SK-N-SH treated with all-trans-retinoic acid at 6 μM for 48 hours (cell line): ENCODE measurements around the gene KIAA1328.
A peak's percentile ranks its signal among the peaks of the same experiment; 100 is the strongest.

Experiments
- ATAC-seq: fragments of 200-7000 bp; cut with Tn5 transposase; 3 replicates; pipeline ENCODE4 v1.9.1; 2020; ENCODE audit warnings: mild to moderate bottlenecking, moderate library complexity
- ARNTL ChIP-seq: fragments of 450-650 bp; formaldehyde crosslinking; IDR thresholded peaks from 2 replicates; pipeline ENCODE4 v1.5.0; 2020; ENCODE audit warnings: low read depth, mild to moderate bottlenecking, moderate library complexity, borderline replicate concordance
- BACH2 ChIP-seq: fragments of 250-450 bp; sonication (Bioruptor Pico); IDR thresholded peaks from 2 replicates; pipeline ENCODE4 v1.9.0; 2021; ENCODE audit warnings: mild to moderate bottlenecking, borderline replicate concordance
- CREB5 ChIP-seq: fragments of 250-450 bp; sonication (Bioruptor Pico); IDR thresholded peaks from 2 replicates; pipeline ENCODE4 v1.5.1; 2020; ENCODE audit warnings: low read depth, mild to moderate bottlenecking, moderate library complexity
- CSRNP3 ChIP-seq: fragments of 250-450 bp; sonication (Bioruptor Pico); IDR thresholded peaks from 2 replicates; pipeline ENCODE4 v1.5.1; 2021; ENCODE audit warnings: mild to moderate bottlenecking, moderate library complexity
- ESRRG ChIP-seq: fragments of 250-450 bp; sonication (Bioruptor Pico); IDR thresholded peaks from 2 replicates; pipeline ENCODE4 v1.6.1; 2021; ENCODE audit warnings: mild to moderate bottlenecking
- GLIS3 ChIP-seq: fragments of 250-450 bp; sonication (Bioruptor Pico); IDR thresholded peaks from 2 replicates; pipeline ENCODE4 v1.5.0; 2020; ENCODE audit warnings: mild to moderate bottlenecking, moderate library complexity
- OSR1 ChIP-seq: fragments of 250-450 bp; sonication (Bioruptor Pico); IDR thresholded peaks from 2 replicates; pipeline ENCODE4 v1.8.0; 2022; ENCODE audit warnings: moderate library complexity, mild to moderate bottlenecking, inconsistent platforms
- PATZ1 ChIP-seq: fragments of 250-450 bp; sonication (Bioruptor Pico); IDR thresholded peaks from 2 replicates; pipeline ENCODE4 v1.8.0; 2020; ENCODE audit warnings: mild to moderate bottlenecking, moderate library complexity, borderline replicate concordance
- POU6F1 ChIP-seq: fragments of 250-450 bp; sonication (Bioruptor Pico); IDR thresholded peaks from 2 replicates; pipeline ENCODE4 v1.8.0; 2021; ENCODE audit warnings: low read depth, mild to moderate bottlenecking, moderate library complexity, borderline replicate concordance
- PPARA ChIP-seq: fragments of 250-450 bp; sonication (Bioruptor Pico); IDR thresholded peaks from 2 replicates; pipeline ENCODE4 v1.5.0; 2020; ENCODE audit warnings: mild to moderate bottlenecking, borderline replicate concordance
- RARB ChIP-seq: fragments of 250-450 bp; sonication (Bioruptor Pico); IDR thresholded peaks from 2 replicates; pipeline ENCODE4 v1.8.0; 2021; ENCODE audit warnings: mild to moderate bottlenecking, moderate library complexity
- SNAI2 ChIP-seq: fragments of 250-450 bp; sonication (Bioruptor Pico); IDR thresholded peaks from 2 replicates; pipeline ENCODE4 v1.5.0; 2020; ENCODE audit warnings: mild to moderate bottlenecking, moderate library complexity
- TOX ChIP-seq: fragments of 250-450 bp; sonication (Bioruptor Pico); IDR thresholded peaks from 2 replicates; pipeline ENCODE4 v1.8.0; 2021; ENCODE audit warnings: mild to moderate bottlenecking, moderate library complexity, borderline replicate concordance
- ZFP3 ChIP-seq: fragments of 250-450 bp; sonication (Bioruptor Pico); IDR thresholded peaks from 2 replicates; pipeline ENCODE4 v1.5.0; 2020; ENCODE audit warnings: mild to moderate bottlenecking, moderate library complexity
- ZFP30 ChIP-seq: fragments of 450-650 bp; formaldehyde crosslinking; IDR thresholded peaks from 2 replicates; pipeline ENCODE4 v1.5.0; 2022; ENCODE audit warnings: mild to moderate bottlenecking, moderate library complexity
- ZNF565 ChIP-seq: fragments of 450-650 bp; formaldehyde crosslinking; conservative IDR thresholded peaks from 2 replicates; pipeline ENCODE4 v1.5.0; 2020; ENCODE audit warnings: low read depth, mild to moderate bottlenecking, moderate library complexity
- ZNF70 ChIP-seq: fragments of 450-650 bp; formaldehyde crosslinking; IDR thresholded peaks from 2 replicates; pipeline ENCODE4 v1.5.0; 2020; ENCODE audit warnings: mild to moderate bottlenecking, moderate library complexity
- ZNF8 ChIP-seq: fragments of 450-650 bp; formaldehyde crosslinking; IDR thresholded peaks from 2 replicates; pipeline ENCODE4 v1.5.0; 2020; ENCODE audit warnings: mild to moderate bottlenecking, moderate library complexity

KIAA1328 gene

GRCh38 chr18:37222354-37222998 lies 393.5 kb downstream of the KIAA1328 start (continued):
- TF ChIP-seq CREB5 (CRISPR knock-in tag) = no peak
- TF ChIP-seq ESRRG (CRISPR knock-in tag) = no peak

DNA sequence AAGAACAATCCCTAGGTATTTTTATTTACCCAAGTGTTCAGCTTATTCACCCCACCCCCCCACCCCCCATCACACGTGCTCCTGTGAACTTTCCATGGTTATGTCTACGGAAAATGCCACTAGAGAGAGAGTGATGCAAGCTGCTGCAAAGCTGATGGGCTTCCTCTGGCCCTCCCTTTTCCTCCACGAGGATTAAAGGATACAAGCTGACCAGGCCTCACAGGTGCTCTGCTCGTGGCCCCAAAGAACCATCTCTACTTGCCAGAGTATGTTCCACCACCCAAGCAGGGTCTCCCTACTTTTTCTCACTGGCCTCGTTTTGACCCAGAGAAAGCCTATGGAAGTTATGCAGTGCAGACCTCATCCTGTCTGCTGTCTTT lies 394.1 kb downstream of the KIAA1328 start:
- ATAC-seq = no peak
- no peak for TF ChIP-seq BACH2 (CRISPR knock-in tag)
- no peak for TF ChIP-seq CSRNP3 (CRISPR knock-in tag)
- TF ChIP-seq PPARA (CRISPR knock-in tag) = no peak
- TF ChIP-seq OSR1 = no peak
- no peak for TF ChIP-seq ZNF70 (CRISPR knock-in tag)
- no peak for TF ChIP-seq POU6F1 (CRISPR knock-in tag)
- no peak for TF ChIP-seq ZNF8 (CRISPR knock-in tag)
- TF ChIP-seq ZNF565 (CRISPR knock-in tag) = no peak
- TF ChIP-seq ZFP3 (CRISPR knock-in tag) = no peak
- TF ChIP-seq GLIS3 (CRISPR knock-in tag) = no peak
- no peak for TF ChIP-seq RARB (CRISPR knock-in tag)
- no peak for TF ChIP-seq SNAI2
- no peak for TF ChIP-seq TOX
- TF ChIP-seq, all 23 proteins: peak for 0

GRCh38 chr18:37225279-37225678 lies 396.4 kb downstream of the KIAA1328 start:
- TF ChIP-seq CSRNP3 (CRISPR knock-in tag) (no peak), ARNTL (CRISPR knock-in tag) (no peak), SNAI2 (no peak), PPARA (CRISPR knock-in tag) (no peak), GLIS3 (CRISPR knock-in tag) (no peak), BACH2 (CRISPR knock-in tag) (no peak), POU6F1 (CRISPR knock-in tag) (no peak), PATZ1 (CRISPR knock-in tag) (no peak), ZFP3 (CRISPR knock-in tag) (no peak), OSR1 (no peak)
- TF ChIP-seq, all 23 proteins: peak for 0
- no peak for ATAC-seq

GRCh38 chr18:37230768-37231167 lies 401.8 kb downstream of the KIAA1328 start:
- no peak for TF ChIP-seq ESRRG (CRISPR knock-in tag)
- TF ChIP-seq ZFP30 = no peak
- no peak for TF ChIP-seq OSR1
- no peak for TF ChIP-seq BACH2 (CRISPR knock-in tag)
- no peak for TF ChIP-seq ZNF565 (CRISPR knock-in tag)
- peak; percentile 62 for ATAC-seq
